Measurements from ENCODE around the gene PDCD10.

PDCD10 gene

GRCh38 chr3:167733961-167734497 lies 663 bp downstream of the PDCD10 start:
- peak in 1 of 2 donors; percentile 3 for DNase-seq

GRCh38 chr3:167732313-167733065 lies 2.2 kb downstream of the PDCD10 start:
- DNase-seq = no peak

- DNase-seq = no peak
These were observed 3.3 kb downstream of the PDCD10 start for GRCh38 chr3:167731393-167731792.

GRCh38 chr3:167729591-167729990 lies 5.1 kb downstream of the PDCD10 start:
- no peak for DNase-seq

GRCh38 chr3:167728632-167729323 lies 5.9 kb downstream of the PDCD10 start:
- no peak for DNase-seq

GRCh38 chr3:167728176-167728575 lies 6.5 kb downstream of the PDCD10 start:
- no peak for DNase-seq

- no peak for DNase-seq
These were observed 10.8 kb downstream of the PDCD10 start for GRCh38 chr3:167723872-167724271.

GRCh38 chr3:167723025-167723512 lies 11.6 kb downstream of the PDCD10 start:
- no peak for DNase-seq

GRCh38 chr3:167718582-167718981 lies 16.1 kb downstream of the PDCD10 start:
- DNase-seq = no peak

- no peak for DNase-seq
These were observed 17.8 kb downstream of the PDCD10 start for GRCh38 chr3:167716920-167717319.

- no peak for DNase-seq
These were observed 19.8 kb downstream of the PDCD10 start for GRCh38 chr3:167714871-167715270.

GRCh38 chr3:167712445-167712844 lies 22.2 kb downstream of the PDCD10 start:
- DNase-seq = no peak

GRCh38 chr3:167711439-167711838 lies 23.3 kb downstream of the PDCD10 start:
- no peak for DNase-seq

GRCh38 chr3:167710552-167710951 lies 24.1 kb downstream of the PDCD10 start:
- DNase-seq = no peak

GRCh38 chr3:167709690-167710089 lies 25.0 kb downstream of the PDCD10 start:
- no peak for DNase-seq

- no peak for DNase-seq
These were observed 28.9 kb downstream of the PDCD10 start for GRCh38 chr3:167705840-167706239.

GRCh38 chr3:167700926-167701325 lies 33.8 kb downstream of the PDCD10 start:
- no peak for DNase-seq

- no peak for DNase-seq
These were observed 34.6 kb downstream of the PDCD10 start for GRCh38 chr3:167700046-167700445.

- no peak for DNase-seq
These were observed 40.6 kb downstream of the PDCD10 start for GRCh38 chr3:167694121-167694520.

GRCh38 chr3:167691366-167691765 lies 43.3 kb downstream of the PDCD10 start:
- DNase-seq = peak; percentile 5 to 13

- peak; percentile 43 to 61 for DNase-seq
These were observed 50.2 kb downstream of the PDCD10 start for GRCh38 chr3:167684388-167684993.

- DNase-seq = no peak
These were observed 55.2 kb downstream of the PDCD10 start for GRCh38 chr3:167679526-167679925.

- no peak for DNase-seq
These were observed 58.8 kb downstream of the PDCD10 start for GRCh38 chr3:167675848-167676247.

- no peak for DNase-seq
These were observed 61.5 kb downstream of the PDCD10 start for GRCh38 chr3:167673221-167673620.

All from stimulated activated CD4-positive, alpha-beta T cell treated with anti-CD3 and anti-CD28 coated beads, Interleukin-2, amount 100 ng/mL, for 48 hours (primary cell).